Smooth muscle cell (in vitro differentiated cells): ENCODE results near the gene NDE1. TPM values are rescaled to one million over a fixed set of nuclear protein-coding genes. Genes with fewer than 3 reads are reported as not detected.

Source experiments
- DNase-seq: peaks from one replicate; lab custom pipeline; 2025; ENCODE audit not compliant: unreplicated experiment; lab: John Stamatoyannopoulos, UW
- H2AFZ ChIP-seq: fragments of 200-600 bp; sonication (generic); 2 replicates; pipeline ENCODE4 v1.6.0; 2016; ENCODE audit warnings: antibody characterized with exemption, low read depth, mild to moderate bottlenecking
- H3F3A ChIP-seq: fragments of 200-600 bp; sonication (generic); 2 replicates; pipeline ENCODE4 v1.6.0; 2017; ENCODE audit warnings: antibody characterized with exemption, low read depth
- H3K27ac ChIP-seq: fragments of 200-600 bp; sonication (generic); 2 replicates; pipeline ENCODE4 v1.5.1; 2016; ENCODE audit warnings: low read depth, mild to moderate bottlenecking
- H3K27me3 ChIP-seq: fragments of 200-600 bp; sonication (generic); 2 replicates; pipeline ENCODE4 v1.6.1; 2016; ENCODE audit warnings: low read depth, mild to moderate bottlenecking
- H3K36me3 ChIP-seq: fragments of 200-600 bp; sonication (generic); 2 replicates; pipeline ENCODE4 v1.5.1; 2016; ENCODE audit warnings: low read depth
- H3K4me1 ChIP-seq: fragments of 200-600 bp; sonication (generic); 2 replicates; pipeline ENCODE4 v1.5.1; 2016; ENCODE audit warnings: low read depth
- H3K4me2 ChIP-seq: fragments of 200-600 bp; sonication (generic); 2 replicates; pipeline ENCODE4 v1.6.0; 2016; ENCODE audit warnings: mild to moderate bottlenecking
- H3K4me3 ChIP-seq: fragments of 200-600 bp; sonication (generic); 2 replicates; pipeline ENCODE4 v1.5.1; 2016; ENCODE audit warnings: mild to moderate bottlenecking
- H3K79me2 ChIP-seq: fragments of 200-600 bp; sonication (generic); 2 replicates; pipeline ENCODE4 v1.6.0; 2016; ENCODE audit warnings: low read depth, mild to moderate bottlenecking
- H3K9ac ChIP-seq: fragments of 200-600 bp; sonication (generic); 2 replicates; pipeline ENCODE4 v1.6.0; 2016; ENCODE audit warnings: low read depth
- H3K9me3 ChIP-seq: fragments of 200-600 bp; sonication (generic); replicated peaks from 2 replicates; pipeline ENCODE4 v1.5.1; 2016; ENCODE audit warnings: low read depth
- H4K20me1 ChIP-seq: fragments of 200-600 bp; sonication (generic); 2 replicates; pipeline ENCODE4 v1.6.0; 2016; ENCODE audit warnings: low read depth
- CTCF ChIP-seq: fragments of 200-600 bp; sonication (generic); IDR thresholded peaks from 2 replicates; pipeline ENCODE4 v1.5.1; 2017; ENCODE audit warnings: borderline replicate concordance, mild to moderate bottlenecking, antibody characterized with exemption; ENCODE audit not compliant: insufficient read depth, poor library complexity, severe bottlenecking
- WGBS: methylation state at CpG from one replicate; pipeline ENCODE4 v1.1.7; 2016; ENCODE audit warnings: low lambda C conversion rate; 5-methylcytosine and 5-hydroxymethylcytosine counted together
- polyA plus RNA-seq: library from polyadenylated mRNA; unstranded; fragments of >200 nt; fragmentation: Nextera tagmentation; extraction: Ambion mirVana; gene quantifications from 2 replicates; pipeline ENCODE4 v1.2.1, GENCODE V29; 2016
- total RNA-seq: library from RNA; depleted of rRNA; stranded (reverse); fragments of >200 nt; gene quantifications from 2 replicates; pipeline ENCODE4 v1.2.3, GENCODE V29; 2014

NDE1 gene
- total and polyA plus RNA-seq, 2 experiments from 2014 or later: 12.2 to 17.9 TPM

GRCh38 chr16:15620611-15621195, 29.3 kb upstream of the NDE1 start:
- Histone ChIP-seq H3K27ac (no peak overlapping the region), H3K4me1 (no peaks in the 10 kb centered on the region), H3K4me2 (no peak overlapping the region), H4K20me1 (no peaks in the 10 kb centered on the region), H3K9me3 (no peaks in the 10 kb centered on the region), H3K27me3 (no peaks in the 10 kb centered on the region), H3K36me3 (peaks cover 32% of the 10 kb centered on the region), H3K79me2 (no peaks in the 10 kb centered on the region), H3F3A (no peaks in the 10 kb centered on the region), H3K9ac (no peak overlapping the region), H3K4me3 (no peak overlapping the region), H2AFZ (no peak overlapping the region)
- WGBS: 94% methylated on average over 6 of the region's 6 CpGs
- no peak for TF ChIP-seq CTCF
- no peak for DNase-seq

- Histone ChIP-seq H3K79me2 (no peaks in the 10 kb centered on the region), H2AFZ (no peak overlapping the region), H3K27me3 (no peaks in the 10 kb centered on the region), H3K4me3 (no peak overlapping the region), H3K36me3 (peaks cover 32% of the 10 kb centered on the region), H3K9ac (no peak overlapping the region), H3F3A (no peaks in the 10 kb centered on the region), H4K20me1 (peaks cover 4% of the 10 kb centered on the region), H3K27ac (no peak overlapping the region), H3K4me1 (no peaks in the 10 kb centered on the region), H3K9me3 (no peaks in the 10 kb centered on the region), H3K4me2 (no peak overlapping the region)
- no peak for DNase-seq
- over 99% methylated on average over 4 of the region's 4 CpGs for WGBS
- no peak for TF ChIP-seq CTCF
These were observed 28.6 kb upstream of the NDE1 start for GRCh38 chr16:15621456-15621855.

GRCh38 chr16:15621889-15622288, 28.2 kb upstream of the NDE1 start:
- H3K4me3 ChIP-seq: no peak overlapping the region
- H3K27ac ChIP-seq: no peak overlapping the region
- H3K36me3 ChIP-seq: peaks cover 28% of the 10 kb centered on the region
- H3F3A ChIP-seq: no peaks in the 10 kb centered on the region
- H3K27me3 ChIP-seq: no peaks in the 10 kb centered on the region
- no peak overlapping the region for H3K4me2 ChIP-seq
- no peaks in the 10 kb centered on the region for H3K4me1 ChIP-seq
- H3K9me3 ChIP-seq: no peaks in the 10 kb centered on the region
- H3K9ac ChIP-seq: no peak overlapping the region
- TF ChIP-seq CTCF: no peak
- WGBS: 98% methylated on average over 8 of the region's 8 CpGs
- no peak overlapping the region for H2AFZ ChIP-seq
- H3K79me2 ChIP-seq: no peaks in the 10 kb centered on the region
- DNase-seq: no peak
- H4K20me1 ChIP-seq: peaks cover 8% of the 10 kb centered on the region

GRCh38 chr16:15631730-15632409, 18.2 kb upstream of the NDE1 start:
- H3K27me3 ChIP-seq: no peaks in the 10 kb centered on the region
- H3K4me3 ChIP-seq: no peak overlapping the region
- H3K4me2 ChIP-seq: no peak overlapping the region
- H4K20me1 ChIP-seq: peaks cover 18% of the 10 kb centered on the region
- no peaks in the 10 kb centered on the region for H3F3A ChIP-seq
- H3K9ac ChIP-seq: no peak overlapping the region
- 97% methylated on average over 2 of the region's 2 CpGs for WGBS
- H3K36me3 ChIP-seq: peaks cover 40% of the 10 kb centered on the region
- no peak for TF ChIP-seq CTCF
- no peak overlapping the region for H2AFZ ChIP-seq
- H3K79me2 ChIP-seq: no peaks in the 10 kb centered on the region
- no peaks in the 10 kb centered on the region for H3K9me3 ChIP-seq
- DNase-seq: no peak
- H3K27ac ChIP-seq: no peak overlapping the region
- H3K4me1 ChIP-seq: no peaks in the 10 kb centered on the region
